Calu3 (cell line): ENCODE data around the gene EDEM2. TPM values are rescaled to one million over a fixed set of nuclear protein-coding genes. Genes with fewer than 3 reads are reported as not detected.
"Not testable (repeated sequence)": the region's sequence is repeated elsewhere in the genome, so short reads cannot be mapped to it uniquely, and the experiment has no call there.

Source experiments
- BruUV-seq: library from RNA; stranded (reverse); fragments of 400-500 nt; replicated peaks from 2 replicates; lab custom pipeline; 2021; lab: Mats Ljungman, UMichigan
- CTCF ChIA-PET: fragments of 300-600 bp; sonication (Branson Sonifier 250); formaldehyde crosslinking; loops from one replicate; lab custom pipeline; 2022; ENCODE audit warnings: antibody characterized with exemption; lab: Charles Lee
- DNase-seq: peaks from one replicate; pipeline ENCODE4 v3.0.0; 2022
- H3K27ac Mint-ChIP-seq: one replicate; pipeline ENCODE4 v1.8.0; 2022; ENCODE audit warnings: mixed read lengths; ENCODE audit not compliant: unreplicated experiment
- H3K27me3 Mint-ChIP-seq: one replicate; pipeline ENCODE4 v1.8.0; 2022; ENCODE audit warnings: mixed read lengths; ENCODE audit not compliant: unreplicated experiment
- H3K36me3 Mint-ChIP-seq: one replicate; pipeline ENCODE4 v1.8.0; 2022; ENCODE audit warnings: mild to moderate bottlenecking, moderate library complexity, mixed read lengths; ENCODE audit not compliant: insufficient read depth, unreplicated experiment
- H3K4me1 Mint-ChIP-seq: one replicate; pipeline ENCODE4 v1.8.0; 2022; ENCODE audit warnings: mild to moderate bottlenecking, low read depth, mixed read lengths; ENCODE audit not compliant: unreplicated experiment
- H3K4me3 Mint-ChIP-seq: one replicate; pipeline ENCODE4 v1.8.0; 2022; ENCODE audit warnings: mild to moderate bottlenecking, low read depth, moderate library complexity, mixed read lengths; ENCODE audit not compliant: unreplicated experiment
- H3K9me3 Mint-ChIP-seq: one replicate; pipeline ENCODE4 v1.8.0; 2022; ENCODE audit warnings: low read depth, mixed read lengths; ENCODE audit not compliant: unreplicated experiment
- CTCF ChIP-seq: fragments of 200-600 bp; IDR thresholded peaks from one replicate; pipeline ENCODE4 v1.8.0; 2022; ENCODE audit warnings: antibody characterized with exemption; ENCODE audit not compliant: unreplicated experiment
- intact Hi-C: fragments of 100-400 bp; cut with micrococcal nuclease; formaldehyde crosslinking; loops from one replicate; pipeline ENCODE4 v1.10.0; 2022; ENCODE audit not compliant: unreplicated experiment
- total RNA-seq: library from RNA; stranded (reverse); gene quantifications from 2 replicates; pipeline ENCODE4 v1.2.3, GENCODE V29; 2022

The EDEM2 gene
- total RNA-seq, 1 experiment from 2014 or later: 49.4 TPM

- no TSS peak for BruUV-seq
- Mint-ChIP-seq H3K4me3 (no peak overlapping the region), H3K27me3 (no peaks in the 10 kb centered on the region), H3K27ac (no peak overlapping the region), H3K36me3 (peaks cover 9% of the 10 kb centered on the region), H3K9me3 (no peaks in the 10 kb centered on the region), H3K4me1 (peaks cover 14% of the 10 kb centered on the region)
- intact Hi-C loops: no loop called here
- CTCF ChIA-PET: interaction anchor here (0.6 to 1.4 kb wide), 2 partner anchors 11 to 265 kb away, joined by 3 to 6 read pairs; no protein-coding TSS in a partner anchor
- no peak for DNase-seq
- no peak for TF ChIP-seq CTCF
Measured at GRCh38 chr20:35085477-35086225, 61.5 kb downstream of the EDEM2 start.

GRCh38 chr20:35084998-35085397 is 62.1 kb downstream of the EDEM2 start:
- no peak overlapping the region for H3K4me3 Mint-ChIP-seq
- CTCF ChIA-PET: interaction anchor here (0.6 to 1.4 kb wide), 3 partner anchors 11 to 476 kb away, joined by 3 to 6 read pairs (median 3); no protein-coding TSS in a partner anchor
- peaks cover 6% of the 10 kb centered on the region for H3K36me3 Mint-ChIP-seq
- no peaks in the 10 kb centered on the region for H3K27me3 Mint-ChIP-seq
- no peak for TF ChIP-seq CTCF
- H3K27ac Mint-ChIP-seq: no peak overlapping the region
- no peaks in the 10 kb centered on the region for H3K9me3 Mint-ChIP-seq
- no TSS peak for BruUV-seq
- intact Hi-C loops: no loop called here
- DNase-seq: no peak
- H3K4me1 Mint-ChIP-seq: peaks cover 11% of the 10 kb centered on the region

GRCh38 chr20:35080348-35080642 is 66.8 kb downstream of the EDEM2 start:
- peaks cover 44% of the 10 kb centered on the region for H3K36me3 Mint-ChIP-seq
- H3K4me3 Mint-ChIP-seq, H3K27ac Mint-ChIP-seq, H3K4me1 Mint-ChIP-seq, BruUV-seq, intact Hi-C loops, H3K27me3 Mint-ChIP-seq, DNase-seq, H3K9me3 Mint-ChIP-seq: not testable (repeated sequence)
- CTCF ChIA-PET: interaction anchor here (0.7 kb wide), 1 partner anchor 151 kb away, joined by 3 read pairs; no protein-coding TSS in a partner anchor

GRCh38 chr20:35079472-35080347 is 67.4 kb downstream of the EDEM2 start:
- Mint-ChIP-seq H3K4me1 (no peaks in the 10 kb centered on the region), H3K4me3 (no peak overlapping the region), H3K27me3 (no peaks in the 10 kb centered on the region), H3K27ac (no peak overlapping the region), H3K36me3 (peaks cover 43% of the 10 kb centered on the region), H3K9me3 (peaks cover 7% of the 10 kb centered on the region)
- no peak for DNase-seq
- intact Hi-C loops: no loop called here
- no TSS peak for BruUV-seq
- TF ChIP-seq CTCF: no peak
- CTCF ChIA-PET: interaction anchor here (0.7 kb wide), 1 partner anchor 150 kb away, joined by 3 read pairs; no protein-coding TSS in a partner anchor
